Gastrocnemius medialis (tissue), 4 donors: Measurements from ENCODE around the gene SASS6. TPM values are rescaled to one million over a fixed set of nuclear protein-coding genes. Genes with fewer than 3 reads are reported as not detected.

Experiments
- ATAC-seq, 2 donors: fragments of 150-250 bp; one replicate each; pipeline ENCODE4 v1.9.1; 2016
- DNase-seq, 2 donors: peaks; one replicate each; pipeline ENCODE4 v3.0.0-alpha.2; 2019
- H3K27ac ChIP-seq, 4 donors: fragments of 200-600 bp; sonication (generic); 1 replicate in 1 of 4; 2 replicates in 3 of 4; pipeline ENCODE4 v1.5.1; 2016 to 2018; ENCODE audit warnings: mild to moderate bottlenecking in 2 of 4, moderate library complexity in 1 of 4
- H3K27me3 ChIP-seq, 3 donors: fragments of 200-600 bp; sonication (generic) in 2 of 3; 1 replicate in 1 of 3; 2 replicates in 2 of 3; pipeline versions ENCODE4 v1.5.1 to v1.6.0; 2016 to 2019; ENCODE audit warnings: mild to moderate bottlenecking in 1 of 3, moderate library complexity in 1 of 3
- H3K36me3 ChIP-seq, 2 donors: fragments of 200-600 bp; sonication (generic) in 1 of 2; one replicate each; pipeline ENCODE4 v1.5.1; 2017 to 2018
- H3K4me1 ChIP-seq, 2 donors: fragments of 200-600 bp; sonication (generic) in 1 of 2; one replicate each; pipeline ENCODE4 v1.5.1; 2016 to 2017; ENCODE audit warnings: mild to moderate bottlenecking in 2 of 2
- H3K4me3 ChIP-seq, 4 donors: fragments of 200-600 bp; sonication (generic) in 3 of 4; 1 replicate in 1 of 4; 2 replicates in 3 of 4; pipeline ENCODE4 v1.5.1; 2016 to 2019; ENCODE audit warnings: mild to moderate bottlenecking in 2 of 4
- H3K9me3 ChIP-seq, 3 donors: fragments of 200-600 bp; sonication (generic) in 2 of 3; 1 replicate in 1 of 3; 2 replicates in 2 of 3; pipeline ENCODE4 v1.5.1; 2016 to 2019
- POLR2A ChIP-seq, 2 donors: fragments of 450-650 bp; IDR thresholded peaks; one replicate each; pipeline ENCODE4 v1.6.1; 2017; ENCODE audit warnings: antibody characterized with exemption in 2 of 2, mild to moderate bottlenecking in 2 of 2, moderate library complexity in 2 of 2
- in situ Hi-C, 4 donors: fragments of 200-750 bp; cut with MboI; loops; one replicate each; pipeline versions ENCODE4 v1.15.0 to v1.8.0; 2017; ENCODE audit warnings: low sequenced_read_pairs in 4 of 4
- intact Hi-C: fragments of 100-400 bp; cut with DNase I; formaldehyde crosslinking; loops from one replicate; pipeline ENCODE4 v1.15.1; 2023; ENCODE audit warnings: low total_unique reads
- total RNA-seq, 4 donors: library from RNA; depleted of rRNA; stranded (reverse); fragments of >200 nt; gene quantifications; one replicate each; pipeline versions ENCODE4 v1.1.0 to v1.2.3, GENCODE V29; 2016
- TF ChIP-seq, protein P1 (sequence below), 5 experiments: fragments of 450-650 bp in 3 of 5; fragments of 200-600 bp in 2 of 5; sonication (generic) in 2 of 5; IDR thresholded peaks in 4 of 5; conservative IDR thresholded peaks in 1 of 5; 1 replicate in 4 of 5; 2 replicates in 1 of 5; pipeline ENCODE4 v1.5.1; 2016 to 2019; ENCODE audit warnings: antibody characterized with exemption in 5 of 5, mild to moderate bottlenecking in 3 of 5, moderate library complexity in 3 of 5

Gene SASS6
- total RNA-seq, 4 donors from 2014 or later, result 0.71 to 4.2 (median 1.6) TPM

DNA sequence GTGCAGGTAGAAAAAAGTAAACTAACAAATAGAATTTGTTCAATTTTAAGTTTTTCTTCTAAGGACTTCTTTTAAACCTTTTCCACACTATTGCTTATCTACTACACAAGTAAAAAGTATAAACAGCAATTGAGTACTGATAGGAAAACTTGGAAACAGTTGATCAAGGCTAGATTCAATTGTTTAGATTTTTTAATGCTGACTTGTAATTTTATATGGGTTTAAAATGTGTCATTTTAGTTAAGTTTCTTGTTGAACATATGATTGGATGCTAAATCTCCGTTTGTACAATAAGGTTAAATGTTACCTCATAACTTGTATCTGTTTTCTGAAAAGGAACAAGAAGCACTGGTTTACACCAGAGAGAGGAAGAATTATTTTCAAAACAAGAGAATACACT is 5.5 kb downstream of the SASS6 start:
- TF ChIP-seq POLR2A (IDR thresholded peaks at IDR 0.05), result no peak
- TF ChIP-seq, protein P1, sequence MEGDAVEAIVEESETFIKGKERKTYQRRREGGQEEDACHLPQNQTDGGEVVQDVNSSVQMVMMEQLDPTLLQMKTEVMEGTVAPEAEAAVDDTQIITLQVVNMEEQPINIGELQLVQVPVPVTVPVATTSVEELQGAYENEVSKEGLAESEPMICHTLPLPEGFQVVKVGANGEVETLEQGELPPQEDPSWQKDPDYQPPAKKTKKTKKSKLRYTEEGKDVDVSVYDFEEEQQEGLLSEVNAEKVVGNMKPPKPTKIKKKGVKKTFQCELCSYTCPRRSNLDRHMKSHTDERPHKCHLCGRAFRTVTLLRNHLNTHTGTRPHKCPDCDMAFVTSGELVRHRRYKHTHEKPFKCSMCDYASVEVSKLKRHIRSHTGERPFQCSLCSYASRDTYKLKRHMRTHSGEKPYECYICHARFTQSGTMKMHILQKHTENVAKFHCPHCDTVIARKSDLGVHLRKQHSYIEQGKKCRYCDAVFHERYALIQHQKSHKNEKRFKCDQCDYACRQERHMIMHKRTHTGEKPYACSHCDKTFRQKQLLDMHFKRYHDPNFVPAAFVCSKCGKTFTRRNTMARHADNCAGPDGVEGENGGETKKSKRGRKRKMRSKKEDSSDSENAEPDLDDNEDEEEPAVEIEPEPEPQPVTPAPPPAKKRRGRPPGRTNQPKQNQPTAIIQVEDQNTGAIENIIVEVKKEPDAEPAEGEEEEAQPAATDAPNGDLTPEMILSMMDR (IDR thresholded peaks at IDR 0.05 in 4 of 5, conservative IDR thresholded peaks at IDR 0.05 in 1 of 5), result no peak
- no peak overlapping the region for H3K27ac ChIP-seq
- peaks cover 6 to 7% of the 10 kb centered on the region in 2 donors for H3K4me1 ChIP-seq
- in situ Hi-C loops, result no loop called here
- no peak overlapping the region for H3K4me3 ChIP-seq
- no peaks in the 10 kb centered on the region for H3K36me3 ChIP-seq
- H3K27me3 ChIP-seq, result no peaks in the 10 kb centered on the region
- DNase-seq (no peak), ATAC-seq (no peak)
- H3K9me3 ChIP-seq, result no peaks in the 10 kb centered on the region
- intact Hi-C loops, result no loop called here

DNA sequence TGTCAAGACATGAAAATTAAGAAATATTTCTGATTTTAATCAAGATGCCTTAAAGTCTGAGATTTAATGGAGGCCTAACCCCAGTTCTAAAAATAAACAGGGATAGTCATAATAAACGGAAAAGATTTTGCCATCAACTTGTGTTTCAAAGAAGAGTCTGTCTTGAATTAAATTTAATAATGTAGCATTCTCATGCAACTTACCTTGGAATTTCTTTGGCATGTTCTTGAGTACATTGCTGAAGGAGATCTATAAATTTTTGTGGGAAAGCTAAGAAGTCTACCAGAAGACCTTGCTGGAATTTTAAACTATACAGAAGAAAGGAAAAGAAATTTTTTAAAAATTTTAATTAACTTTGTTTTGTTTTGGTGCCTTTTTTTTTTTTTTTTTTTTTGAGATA is 10.6 kb downstream of the SASS6 start:
- in situ Hi-C loops, result no loop called here
- Histone ChIP-seq H3K4me3 (no peak overlapping the region), H3K36me3 (peaks cover 0 to 9% of the 10 kb centered on the region in 2 donors), H3K9me3 (no peaks in the 10 kb centered on the region), H3K4me1 (no peaks in the 10 kb centered on the region), H3K27ac (no peak overlapping the region), H3K27me3 (no peaks in the 10 kb centered on the region)
- no peak for ATAC-seq
- intact Hi-C loops, result no loop called here
- no peak for DNase-seq
- TF ChIP-seq POLR2A (IDR thresholded peaks at IDR 0.05), result no peak
- TF ChIP-seq, protein P1 (IDR thresholded peaks at IDR 0.05 in 4 of 5, conservative IDR thresholded peaks at IDR 0.05 in 1 of 5), result no peak

DNA sequence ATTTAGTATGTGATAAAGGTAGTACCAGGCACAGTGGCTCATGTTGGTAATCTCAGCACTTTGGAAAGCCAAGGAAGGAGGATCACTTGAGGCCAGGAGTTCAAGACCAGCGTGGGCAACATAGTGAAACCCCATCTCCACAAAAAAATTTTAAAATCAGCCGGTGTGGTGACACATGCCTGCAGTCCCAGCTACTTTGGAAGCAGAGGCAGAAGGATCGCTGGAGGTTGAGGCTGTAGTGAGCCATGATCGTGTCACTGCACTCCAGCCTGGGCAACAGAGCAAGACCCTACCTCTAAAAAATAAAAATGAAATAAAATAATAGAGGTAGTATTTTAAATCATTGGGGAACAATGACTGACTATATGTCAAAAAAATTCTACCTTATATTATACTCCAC is 17.2 kb downstream of the SASS6 start:
- Histone ChIP-seq H3K4me1 (no peaks in the 10 kb centered on the region), H3K9me3 (no peaks in the 10 kb centered on the region), H3K27me3 (no peaks in the 10 kb centered on the region), H3K4me3 (no peak overlapping the region), H3K27ac (no peak overlapping the region), H3K36me3 (peaks cover 0 to 9% of the 10 kb centered on the region in 2 donors)
- intact Hi-C loops, result no loop called here
- in situ Hi-C loops, result no loop called here
- DNase-seq (no peak), ATAC-seq (no peak)
- TF ChIP-seq POLR2A (IDR thresholded peaks at IDR 0.05), result no peak
- TF ChIP-seq, protein P1 (IDR thresholded peaks at IDR 0.05 in 4 of 5, conservative IDR thresholded peaks at IDR 0.05 in 1 of 5), result no peak

DNA sequence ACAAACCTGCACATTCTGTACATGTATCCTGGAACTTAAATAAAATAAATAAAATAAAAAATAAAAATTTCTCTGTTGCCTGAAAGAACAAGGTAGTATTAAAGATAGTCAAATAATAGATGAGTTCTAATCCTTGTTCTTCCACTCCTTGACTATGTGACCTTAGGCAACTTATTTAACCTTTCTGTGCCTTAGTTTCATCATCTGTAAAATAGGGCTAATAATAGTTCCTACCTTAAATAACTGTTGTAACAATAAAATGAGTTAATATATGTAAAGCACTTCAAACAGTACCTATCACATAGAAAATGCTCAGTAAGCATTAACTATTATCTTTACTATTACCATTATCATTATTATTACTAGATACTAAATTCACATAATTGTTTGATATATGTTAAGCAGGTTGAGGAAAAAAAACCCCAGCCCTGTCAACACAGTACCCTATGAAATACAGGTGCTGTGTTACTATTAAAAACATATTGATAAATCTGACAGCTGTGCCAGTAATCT is 23.1 kb downstream of the SASS6 start:
- DNase-seq, result no peak
- H3K4me3 ChIP-seq, result no peak overlapping the region
- intact Hi-C loops, result no loop called here
- no peak overlapping the region for H3K27ac ChIP-seq
- H3K36me3 ChIP-seq, result peaks cover 0 to 9% of the 10 kb centered on the region in 2 donors
- in situ Hi-C loops, result no loop called here
- H3K9me3 ChIP-seq, result no peaks in the 10 kb centered on the region
- H3K27me3 ChIP-seq, result no peaks in the 10 kb centered on the region
- no peak for ATAC-seq
- H3K4me1 ChIP-seq, result no peaks in the 10 kb centered on the region
- no peak for TF ChIP-seq POLR2A (IDR thresholded peaks at IDR 0.05)
- TF ChIP-seq, protein P1 (IDR thresholded peaks at IDR 0.05 in 4 of 5, conservative IDR thresholded peaks at IDR 0.05 in 1 of 5), result no peak

DNA sequence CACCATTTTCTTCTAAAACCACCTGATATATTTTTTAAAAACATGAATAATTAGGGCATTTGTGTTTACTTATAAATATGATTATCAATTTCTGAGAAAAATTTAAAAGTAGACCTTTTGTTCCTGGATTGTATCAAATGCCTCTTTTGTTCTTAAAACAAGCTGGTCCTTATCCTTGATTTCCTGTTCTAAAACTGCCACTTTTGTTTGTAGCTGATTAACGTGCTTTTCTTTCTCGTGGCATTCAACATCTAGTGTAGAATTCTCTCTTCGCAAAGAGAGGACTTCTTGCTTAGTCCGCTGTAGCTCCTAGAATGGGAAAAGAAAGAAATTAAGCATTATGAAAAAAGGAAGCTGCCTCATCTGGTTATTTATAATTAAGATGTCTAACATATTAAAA is 25.0 kb downstream of the SASS6 start:
- Histone ChIP-seq H3K27me3 (no peaks in the 10 kb centered on the region), H3K27ac (no peak overlapping the region), H3K4me1 (no peaks in the 10 kb centered on the region), H3K36me3 (peaks cover 0 to 20% of the 10 kb centered on the region in 2 donors), H3K4me3 (no peak overlapping the region), H3K9me3 (no peaks in the 10 kb centered on the region)
- ATAC-seq (no peak), DNase-seq (no peak)
- intact Hi-C loops (no loop called here), in situ Hi-C loops (no loop called here)
- TF ChIP-seq, protein P1 (IDR thresholded peaks at IDR 0.05 in 4 of 5, conservative IDR thresholded peaks at IDR 0.05 in 1 of 5), result no peak
- no peak for TF ChIP-seq POLR2A (IDR thresholded peaks at IDR 0.05)
